H1 (cell line): ENCODE data around the gene STX18. TPM values are rescaled to one million over a fixed set of nuclear protein-coding genes. Genes with fewer than 3 reads are reported as not detected.
A peak's percentile ranks its signal among the peaks of the same experiment; 100 is the strongest.

Source experiments
- CTCF ChIA-PET: fragments of 300-600 bp; sonication (Branson Sonifier 250); formaldehyde crosslinking; loops from one replicate; lab custom pipeline; 2021; ENCODE audit not compliant: partially characterized antibody; lab: Charles Lee
- POLR2A ChIA-PET: fragments of 300-600 bp; sonication (Branson Sonifier 250); formaldehyde crosslinking; loops from one replicate; lab custom pipeline; 2021; ENCODE audit warnings: inconsistent platforms; ENCODE audit not compliant: partially characterized antibody; lab: Charles Lee
- DNase-seq, 2 experiments: peaks; one replicate each; pipeline versions ENCODE4 v3.0.0 to v3.0.0-alpha.2; 2010 to 2022; ENCODE audit warnings: low spot score in 2 of 2, low read depth in 1 of 2, mixed read lengths in 1 of 2
- FAIRE-seq: peaks from 2 replicates; lab custom pipeline; 2011; peaks lifted over from hg19 to GRCh38; lab: Jason Lieb, UNC
- H2AFZ ChIP-seq: 2 replicates; pipeline ENCODE4 v1.8.1; 2012; ENCODE audit warnings: low read length, inconsistent platforms
- H2AK5ac ChIP-seq: 2 replicates; pipeline ENCODE4 v1.6.1; 2013; ENCODE audit warnings: low read depth, low read length
- H2BK120ac ChIP-seq: replicated peaks from 2 replicates; pipeline ENCODE3; 2013; ENCODE audit warnings: low read depth, low read length, inconsistent platforms
- H2BK12ac ChIP-seq: 2 replicates; pipeline ENCODE4 v1.6.1; 2013; ENCODE audit warnings: low read depth, low read length
- H2BK15ac ChIP-seq: 2 replicates; pipeline ENCODE4 v1.6.1; 2013; ENCODE audit warnings: low read length
- H2BK20ac ChIP-seq: 2 replicates; pipeline ENCODE4 v1.6.1; 2013; ENCODE audit warnings: low read length
- H2BK5ac ChIP-seq: 2 replicates; pipeline ENCODE4 v1.6.1; 2013; ENCODE audit warnings: low read depth, low read length
- H3K14ac ChIP-seq: 2 replicates; pipeline ENCODE4 v1.6.1; 2013; ENCODE audit warnings: inconsistent platforms; ENCODE audit not compliant: insufficient read length
- H3K18ac ChIP-seq: 2 replicates; pipeline ENCODE4 v1.6.1; 2013; ENCODE audit warnings: low read length; ENCODE audit errors: extremely low read depth
- H3K23ac ChIP-seq: 2 replicates; pipeline ENCODE4 v1.6.1; 2013; ENCODE audit warnings: inconsistent platforms; ENCODE audit not compliant: insufficient read length
- H3K23me2 ChIP-seq: 2 replicates; pipeline ENCODE4 v1.6.1; 2013; ENCODE audit warnings: low read depth, low read length
- H3K27ac ChIP-seq: 2 replicates; pipeline ENCODE4 v1.6.1; 2011; ENCODE audit warnings: low read depth, low read length, inconsistent platforms
- H3K27me3 ChIP-seq, 4 experiments: replicated peaks in 1 of 4; 1 replicate in 1 of 4; 2 replicates in 3 of 4; pipeline versions ENCODE4 v1.6.1 to v1.8.1; 2011 to 2013; ENCODE audit warnings: low read length in 3 of 4, mild to moderate bottlenecking in 3 of 4, inconsistent platforms in 2 of 4, mixed read lengths in 2 of 4, moderate library complexity in 1 of 4; ENCODE audit not compliant: control insufficient read depth in 3 of 4, insufficient read depth in 3 of 4; ENCODE audit errors: extremely low read depth in 1 of 4
- H3K36me3 ChIP-seq, 4 experiments: 2 replicates each; pipeline versions ENCODE4 v1.6.1 to v1.8.1; 2011 to 2013; ENCODE audit warnings: mild to moderate bottlenecking in 4 of 4, low read length in 3 of 4, moderate library complexity in 2 of 4, control low read depth in 1 of 4, inconsistent platforms in 1 of 4; ENCODE audit not compliant: insufficient read depth in 4 of 4, control insufficient read depth in 2 of 4
- H3K4ac ChIP-seq: replicated peaks from 2 replicates; pipeline ENCODE3; 2013; ENCODE audit warnings: low read length, low read depth, mixed read lengths, inconsistent platforms; ENCODE audit not compliant: insufficient read length
- H3K4me1 ChIP-seq, 4 experiments: replicated peaks in 1 of 4; 1 replicate in 1 of 4; 2 replicates in 3 of 4; pipeline versions ENCODE4 v1.6.1 to v1.8.1; 2011 to 2013; ENCODE audit warnings: low read length in 3 of 4, inconsistent platforms in 2 of 4, mixed read lengths in 1 of 4; ENCODE audit not compliant: insufficient read depth in 4 of 4, control insufficient read depth in 3 of 4
- H3K4me2 ChIP-seq, 2 experiments: 2 replicates each; pipeline versions ENCODE4 v1.6.1 to v1.8.1; 2011 to 2013; ENCODE audit warnings: low read depth in 2 of 2, low read length in 2 of 2, control low read depth in 1 of 2, inconsistent platforms in 1 of 2, mild to moderate bottlenecking in 1 of 2; ENCODE audit not compliant: insufficient read depth in 1 of 2
- H3K4me3 ChIP-seq, 4 experiments: fragments of 200-600, 300-600 bp in 1 of 4; sonication (generic), shearing (Covaris generic), sonication (Bioruptor Twin) in 1 of 4; 2 replicates each; pipeline versions ENCODE4 v1.5.1 to v1.8.1; 2011 to 2016; ENCODE audit warnings: low read length in 4 of 4, low read depth in 3 of 4, control low read depth in 2 of 4, inconsistent platforms in 2 of 4, mild to moderate bottlenecking in 2 of 4, mixed read lengths in 1 of 4, moderate library complexity in 1 of 4; ENCODE audit not compliant: insufficient read depth in 2 of 4; ENCODE audit errors: extremely low read depth in 1 of 4
- H3K56ac ChIP-seq: replicated peaks from 2 replicates; pipeline ENCODE3; 2013; ENCODE audit warnings: low read depth, mild to moderate bottlenecking, mixed read lengths, low read length, inconsistent platforms; ENCODE audit not compliant: insufficient read length
- H3K79me1 ChIP-seq: 2 replicates; pipeline ENCODE4 v1.6.1; 2013; ENCODE audit warnings: low read depth, low read length, control low read depth
- H3K79me2 ChIP-seq, 2 experiments: 2 replicates each; pipeline versions ENCODE4 v1.6.1 to v1.8.1; 2012 to 2013; ENCODE audit warnings: low read length in 2 of 2, mild to moderate bottlenecking in 2 of 2, inconsistent platforms in 1 of 2; ENCODE audit not compliant: insufficient read depth in 2 of 2, control insufficient read depth in 1 of 2
- H3K9ac ChIP-seq, 4 experiments: replicated peaks in 1 of 4; 1 replicate in 1 of 4; 2 replicates in 3 of 4; pipeline versions ENCODE4 v1.6.1 to v1.8.1; 2011 to 2013; ENCODE audit warnings: low read depth in 3 of 4, low read length in 3 of 4, control low read depth in 2 of 4, mild to moderate bottlenecking in 2 of 4, moderate library complexity in 2 of 4, inconsistent platforms in 1 of 4; ENCODE audit errors: extremely low read depth in 1 of 4
- H3K9me3 ChIP-seq, 2 experiments: 2 replicates each; pipeline versions ENCODE4 v1.6.1 to v1.8.1; 2012 to 2013; ENCODE audit warnings: mild to moderate bottlenecking in 2 of 2, moderate library complexity in 2 of 2, control low read depth in 1 of 2, inconsistent platforms in 1 of 2, low read depth in 1 of 2, low read length in 1 of 2, mixed read lengths in 1 of 2; ENCODE audit not compliant: insufficient read depth in 2 of 2
- H4K20me1 ChIP-seq, 2 experiments: replicated peaks in 1 of 2; 2 replicates each; pipeline versions ENCODE3 to v1.8.1; 2011 to 2013; ENCODE audit warnings: inconsistent platforms in 2 of 2, low read length in 2 of 2, mild to moderate bottlenecking in 1 of 2; ENCODE audit not compliant: insufficient read depth in 2 of 2, control insufficient read depth in 1 of 2
- H4K5ac ChIP-seq: 2 replicates; pipeline ENCODE4 v1.6.1; 2013; ENCODE audit warnings: low read length, low read depth, mixed read lengths, inconsistent platforms; ENCODE audit not compliant: insufficient read length
- H4K8ac ChIP-seq: 2 replicates; pipeline ENCODE4 v1.8.0; 2013; ENCODE audit warnings: mild to moderate bottlenecking, moderate library complexity, low read length, inconsistent platforms; ENCODE audit not compliant: insufficient read depth; ENCODE audit errors: extremely low read depth
- H4K91ac ChIP-seq: replicated peaks from 2 replicates; pipeline ENCODE3; 2013; ENCODE audit warnings: low read length, mixed read lengths, inconsistent platforms; ENCODE audit not compliant: insufficient read length
- BACH1 ChIP-seq: IDR thresholded peaks from 2 replicates; pipeline ENCODE4 v1.6.1; 2012; ENCODE audit warnings: low read length, improper control_type of control experiment
- BCL11A ChIP-seq, 2 experiments: IDR thresholded peaks; one replicate each; pipeline ENCODE4 v1.6.1; 2011; ENCODE audit warnings: low read depth in 2 of 2, low read length in 2 of 2, mild to moderate bottlenecking in 2 of 2
- EGR1 ChIP-seq: IDR thresholded peaks from 2 replicates; pipeline ENCODE4 v1.6.1; 2011; ENCODE audit warnings: low read depth, low read length, borderline replicate concordance
- NANOG ChIP-seq: IDR thresholded peaks from 2 replicates; pipeline ENCODE4 v1.6.1; 2011; ENCODE audit warnings: low read length, low read depth, mild to moderate bottlenecking, inconsistent platforms; ENCODE audit not compliant: insufficient read depth, poor library complexity, severe bottlenecking
- POLR2A ChIP-seq, 2 experiments: IDR thresholded peaks; 1 replicate in 1 of 2; 2 replicates in 1 of 2; pipeline ENCODE4 v1.6.1; 2011; ENCODE audit warnings: low read depth in 2 of 2, low read length in 2 of 2, mild to moderate bottlenecking in 2 of 2; ENCODE audit errors: control extremely low read depth in 1 of 2
- RAD21 ChIP-seq, 2 experiments: IDR thresholded peaks in 1 of 2; conservative IDR thresholded peaks in 1 of 2; 2 replicates each; pipeline ENCODE4 v1.6.1; 2011; ENCODE audit warnings: low read depth in 2 of 2, low read length in 2 of 2, improper control_type of control experiment in 1 of 2, inconsistent platforms in 1 of 2, mild to moderate bottlenecking in 1 of 2, moderate library complexity in 1 of 2
- RNF2 ChIP-seq: fragments of 200-900, 300-1000 bp; sonication (generic); IDR thresholded peaks from 2 replicates; pipeline ENCODE4 v1.7.1; 2016; ENCODE audit warnings: borderline replicate concordance, low read depth, mild to moderate bottlenecking, antibody characterized with exemption, low read length; ENCODE audit not compliant: poor library complexity, severe bottlenecking; ENCODE audit errors: missing control alignments
- SAP30 ChIP-seq: fragments of 300-600 bp; sonication (generic); IDR thresholded peaks from 2 replicates; pipeline ENCODE4 v1.7.1; 2012; ENCODE audit warnings: low read length, moderate library complexity, mild to moderate bottlenecking, inconsistent platforms; ENCODE audit not compliant: insufficient read depth, insufficient replicate concordance
- SIN3A ChIP-seq, 2 experiments: IDR thresholded peaks in 1 of 2; conservative IDR thresholded peaks in 1 of 2; 2 replicates each; pipeline ENCODE4 v1.6.1; 2011 to 2012; ENCODE audit warnings: low read length in 2 of 2, improper control_type of control experiment in 1 of 2, low read depth in 1 of 2, mild to moderate bottlenecking in 1 of 2
- SIX5 ChIP-seq: IDR thresholded peaks from 2 replicates; pipeline ENCODE4 v1.6.1; 2011; ENCODE audit warnings: mild to moderate bottlenecking, low read depth, low read length
- SRF ChIP-seq: IDR thresholded peaks from 2 replicates; pipeline ENCODE4 v1.6.1; 2011; ENCODE audit warnings: mild to moderate bottlenecking, low read depth, low read length, moderate library complexity
- SUZ12 ChIP-seq: fragments of 200-600 bp; sonication (generic); IDR thresholded peaks from 2 replicates; pipeline ENCODE4 v1.6.1; 2012; ENCODE audit warnings: mild to moderate bottlenecking, inconsistent platforms, low read length, moderate library complexity, mixed read lengths
- WGBS, 2 experiments: shearing (Covaris generic) in 1 of 2; methylation state at CpG; one replicate each; pipeline versions ENCODE4 v1.1.6 to v1.1.7; 2013 to 2015; ENCODE audit warnings: low lambda C conversion rate in 2 of 2, mixed read lengths in 2 of 2, inconsistent platforms in 1 of 2, low coverage in 1 of 2, missing lambda C conversion rate in 1 of 2; ENCODE audit not compliant: insufficient replicate concordance in 2 of 2, insufficient coverage in 1 of 2, insufficient read length in 1 of 2; ENCODE audit errors: extremely low coverage in 1 of 2, missing lambda C conversion rate in 1 of 2; 5-methylcytosine and 5-hydroxymethylcytosine counted together
- polyA plus RNA-seq, 7 experiments: library from polyadenylated mRNA; depleted of rRNA in 3 of 7; stranded (reverse) in 5 of 7; unstranded in 2 of 7; fragments of >200 nt in 5 of 7; fragments of 200-250 nt in 2 of 7; gene quantifications; 1 replicate in 5 of 7; 2 replicates in 1 of 7; 4 replicates in 1 of 7; pipeline versions ENCODE4 v1.2.1 to v1.2.3, GENCODE V29; 2011 to 2013; ENCODE audit warnings: missing spikeins in 2 of 7, mixed read lengths in 2 of 7
- total RNA-seq: library from RNA; stranded (reverse); fragmentation: NEBNext Ultra II Directional; extraction: Animal tissue kit (Norgen Biotek cat#: 25700); gene quantifications from 2 replicates; pipeline ENCODE4 v1.2.1, GENCODE V29; 2021

STX18 gene
- total and polyA plus RNA-seq, 2 of the 8 experiments (the other 6 are each of a cell fraction or from before 2014, with no cell fraction given): 14.6 to 18.3 TPM

- no peak overlapping the region for H4K5ac ChIP-seq
- no peak overlapping the region for H2BK12ac ChIP-seq
- H3K14ac ChIP-seq: no peak overlapping the region
- FAIRE-seq (peak; percentile 45), DNase-seq (no peak)
- no peak overlapping the region for H3K4ac ChIP-seq
- H3K27me3 ChIP-seq: no peaks in the 10 kb centered on the region
- peaks cover 0 to 7% (median 1%) of the 10 kb centered on the region in 4 experiments; a peak in 3 of 8 replicates for H3K36me3 ChIP-seq
- H3K23me2 ChIP-seq: no peaks in the 10 kb centered on the region
- peaks cover 0 to 3% of the 10 kb centered on the region in 2 experiments; a peak in 1 of 4 replicates for H3K9me3 ChIP-seq
- no peak for TF ChIP-seq RAD21 (IDR thresholded peaks at IDR 0.05 in 1 of 2, conservative IDR thresholded peaks at IDR 0.05 in 1 of 2; ENCODE audit: low read depth in 2 of 2, low read length in 2 of 2)
- no peak for TF ChIP-seq SIN3A (conservative IDR thresholded peaks at IDR 0.05 in 1 of 2, IDR thresholded peaks at IDR 0.05 in 1 of 2; ENCODE audit: low read depth in 1 of 2, low read length in 2 of 2)
- TF ChIP-seq RNF2: no peak
- TF ChIP-seq BACH1: no peak
- TF ChIP-seq EGR1: no peak
- no peak for TF ChIP-seq SIX5
- no peak for TF ChIP-seq POLR2A (IDR thresholded peaks at IDR 0.05; ENCODE audit: control extremely low read depth in 1 of 2, low read depth in 2 of 2, low read length in 2 of 2)
- TF ChIP-seq SRF: no peak
- no peak for TF ChIP-seq BCL11A (IDR thresholded peaks at IDR 0.05; ENCODE audit: low read depth in 2 of 2, low read length in 2 of 2)
- TF ChIP-seq SAP30: no peak
- no peak for TF ChIP-seq NANOG
- TF ChIP-seq SUZ12: no peak
- no peak overlapping the region for H2BK120ac ChIP-seq
- no peaks in the 10 kb centered on the region for H4K20me1 ChIP-seq
- no peak overlapping the region for H2BK20ac ChIP-seq
- H3K4me2 ChIP-seq: peak overlapping the region; percentile 6 to 25; a peak in 1 of 4 replicates
- H3K79me1 ChIP-seq: no peaks in the 10 kb centered on the region
- no peak overlapping the region for H3K56ac ChIP-seq
- H3K18ac ChIP-seq: no peak overlapping the region
- H2BK5ac ChIP-seq: no peak overlapping the region
- H3K4me1 ChIP-seq: peaks cover 0 to 19% (median 11%) of the 10 kb centered on the region in 4 experiments; a peak in 5 of 7 replicates
- H2BK15ac ChIP-seq: no peak overlapping the region
- no peak overlapping the region for H3K4me3 ChIP-seq
- no peak overlapping the region for H4K8ac ChIP-seq
- H3K79me2 ChIP-seq: no peaks in the 10 kb centered on the region
- no peak overlapping the region for H3K23ac ChIP-seq
- CTCF ChIA-PET: interaction anchor here (1.2 to 1.9 kb wide), 2 partner anchors 9 to 56 kb away, joined by 3 to 7 read pairs; no protein-coding TSS in a partner anchor
- WGBS, 2 experiments: 42% methylated on average over 3 of the region's 3 CpGs; no CpG with 5 or more reads in 1 of the 2 experiments
- H3K27ac ChIP-seq: no peak overlapping the region
- H2AK5ac ChIP-seq: no peak overlapping the region
- H3K9ac ChIP-seq: peak overlapping the region in 1 of 4 experiments; percentile 40; a peak in 1 of 7 replicates
- no peak overlapping the region for H2AFZ ChIP-seq
- H4K91ac ChIP-seq: no peak overlapping the region
- POLR2A ChIA-PET: no interaction called here
These were observed 78.9 kb downstream of the STX18 start for GRCh38 chr4:4462970-4463369.
